ENCODE measurements around the gene MMP14. TPM values are rescaled to one million over a fixed set of nuclear protein-coding genes. Genes with fewer than 3 reads are reported as not detected.

MMP14 gene
- 51.7 and 95.7 TPM in 2 replicates for total RNA-seq

DNA sequence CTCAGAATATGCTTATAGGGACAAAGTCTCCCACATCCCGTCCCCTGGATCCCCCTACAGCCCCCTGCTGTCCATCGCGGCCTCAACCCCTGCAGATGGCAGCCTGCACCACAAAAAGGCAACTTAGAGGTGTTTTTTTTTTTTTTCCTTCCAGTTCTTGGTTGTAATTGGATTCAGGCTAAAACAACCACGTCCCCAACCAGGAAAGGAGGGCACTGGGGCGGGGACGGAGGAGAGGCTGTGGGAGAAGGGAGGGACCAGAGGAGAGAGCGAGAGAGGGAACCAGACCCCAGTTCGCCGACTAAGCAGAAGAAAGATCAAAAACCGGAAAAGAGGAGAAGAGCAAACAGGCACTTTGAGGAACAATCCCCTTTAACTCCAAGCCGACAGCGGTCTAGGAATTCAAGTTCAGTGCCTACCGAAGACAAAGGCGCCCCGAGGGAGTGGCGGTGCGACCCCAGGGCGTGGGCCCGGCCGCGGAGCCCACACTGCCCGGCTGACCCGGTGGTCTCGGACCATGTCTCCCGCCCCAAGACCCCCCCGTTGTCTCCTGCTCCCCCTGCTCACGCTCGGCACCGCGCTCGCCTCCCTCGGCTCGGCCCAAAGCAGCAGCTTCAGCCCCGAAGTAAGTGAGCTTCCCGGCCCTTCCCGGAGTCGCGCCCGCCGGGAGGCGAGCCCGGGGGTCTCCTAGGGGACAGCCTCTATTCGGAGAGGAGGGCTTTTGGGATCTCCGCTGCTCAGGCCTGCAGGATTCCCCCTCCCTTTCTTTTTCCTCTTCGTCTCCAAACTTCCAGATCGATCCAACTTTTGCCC is at the start of gene MMP14:
Gene MMP14 (plus strand): TSS at position 285 of the 813 bp plus-strand sequence. CDS start 233 bp downstream, at position 518.

DNA sequence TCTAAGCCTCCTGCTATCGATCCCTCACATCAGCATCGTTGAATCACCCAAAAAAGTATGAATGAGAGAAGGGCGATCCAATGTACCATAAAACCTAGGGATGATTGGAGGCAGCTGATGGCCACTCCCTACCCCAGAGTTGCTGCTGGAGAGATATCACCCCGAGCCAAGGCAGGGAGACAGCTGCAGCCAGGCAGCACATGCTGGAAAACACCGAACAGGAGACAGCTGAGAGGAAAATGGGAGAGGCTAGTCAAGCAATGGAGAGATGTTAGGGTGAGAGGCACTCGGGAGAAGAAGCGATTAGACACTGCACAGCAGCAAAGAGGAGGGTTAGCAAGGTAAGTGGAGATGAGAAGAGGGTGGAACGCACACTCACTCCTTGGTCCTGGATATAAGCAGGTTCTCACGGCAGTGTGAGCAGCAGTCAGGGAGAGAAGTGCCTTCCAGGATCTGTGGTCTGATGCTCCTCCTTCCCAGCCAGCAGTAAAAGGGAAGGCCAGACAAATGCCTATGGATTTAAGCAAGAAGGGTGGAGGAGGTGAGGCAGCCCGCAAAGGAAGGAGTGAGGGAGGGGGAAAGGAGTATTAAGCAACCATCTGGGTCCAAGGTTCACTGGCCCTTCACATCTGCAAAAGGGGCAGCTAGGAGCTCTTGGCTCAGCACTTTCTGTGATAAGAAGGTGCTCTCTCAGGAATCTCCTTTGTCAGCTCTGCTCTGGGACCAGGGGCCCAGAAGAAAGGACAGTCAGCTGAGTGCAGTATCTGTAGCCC is 21.3 kb upstream of the MMP14 start, which contains the start of gene SLC7A7:
Gene SLC7A7 (minus strand): TSS at position 495 of the 773 bp plus-strand sequence. CDS start 2,037 bp downstream, outside the sequence.

DNA sequence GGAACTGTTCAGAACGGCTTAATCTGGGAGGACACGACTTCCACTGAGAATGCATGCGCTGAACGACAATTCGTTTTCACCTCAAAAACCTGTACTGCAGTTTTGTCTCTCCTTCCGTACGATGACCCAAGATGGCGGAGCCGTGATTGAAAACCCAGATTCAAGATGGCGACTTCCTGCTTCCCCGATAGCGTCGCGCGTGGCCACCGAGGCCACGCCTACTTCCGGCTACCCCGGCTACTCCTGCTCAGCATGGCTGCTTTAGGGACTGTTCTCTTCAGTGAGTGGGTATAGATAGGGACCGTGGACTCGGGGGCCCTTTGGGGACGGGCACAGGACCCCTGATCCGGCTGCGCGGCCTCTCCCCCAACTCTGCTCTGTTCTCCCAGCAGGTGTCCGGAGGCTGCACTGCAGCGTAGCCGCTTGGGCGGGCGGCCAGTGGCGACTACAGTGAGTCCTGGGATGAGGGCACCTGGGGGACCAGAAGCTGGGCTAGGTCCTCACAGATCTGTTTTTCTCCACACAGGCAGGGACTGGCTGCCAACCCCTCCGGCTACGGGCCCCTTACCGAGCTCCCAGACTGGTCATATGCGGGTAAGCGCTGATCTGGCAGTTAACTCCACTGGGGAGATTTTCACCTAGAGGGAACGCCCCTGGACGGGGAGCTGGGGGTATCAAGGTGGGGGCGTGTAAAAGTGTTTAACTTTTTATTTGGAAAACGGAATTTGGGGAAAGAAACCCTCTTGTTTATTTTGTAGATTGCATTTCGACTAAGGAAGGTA is 6.5 kb upstream of the MMP14 start, which contains the start of gene MRPL52:
Gene MRPL52 (plus strand): TSS at position 227 of the 782 bp plus-strand sequence. CDS start 26 bp downstream, at position 253.

DNA sequence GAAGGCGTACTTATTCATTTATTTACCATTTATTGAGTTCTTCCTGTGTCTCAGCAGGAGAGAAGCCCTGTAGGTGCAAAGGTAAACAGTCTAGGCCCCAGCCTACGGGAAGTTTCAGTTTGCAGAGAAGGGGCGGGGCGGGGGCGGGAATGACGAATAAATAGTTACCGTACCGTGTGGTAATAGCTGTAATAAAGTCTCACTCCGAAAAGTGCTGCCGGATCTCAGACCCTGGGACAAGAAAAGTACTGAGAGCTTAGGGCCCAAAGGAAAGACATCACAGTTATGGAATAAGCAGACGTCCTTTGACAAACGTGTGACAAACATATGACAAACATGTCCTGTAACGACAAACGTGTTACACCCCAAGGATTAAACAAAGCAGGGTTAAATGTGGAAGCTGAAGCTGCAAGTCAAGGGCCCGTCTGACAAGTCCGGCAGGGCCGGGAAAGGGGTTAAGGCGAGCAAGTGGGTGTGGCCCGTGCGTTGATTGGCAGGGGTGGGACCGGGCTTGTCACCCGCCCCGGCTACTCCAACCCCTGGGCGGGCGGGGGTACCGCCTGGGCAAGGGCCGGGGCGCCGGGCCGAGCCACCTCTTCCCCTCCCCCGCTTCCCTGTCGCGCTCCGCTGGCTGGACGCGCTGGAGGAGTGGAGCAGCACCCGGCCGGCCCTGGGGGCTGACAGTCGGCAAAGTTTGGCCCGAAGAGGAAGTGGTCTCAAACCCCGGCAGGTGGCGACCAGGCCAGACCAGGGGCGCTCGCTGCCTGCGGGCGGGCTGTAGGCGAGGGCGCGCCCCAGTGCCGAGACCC is 35.0 kb downstream of the MMP14 start, which contains the start of gene LRP10:
Gene LRP10 (plus strand): TSS at position 517 of the 809 bp plus-strand sequence. CDS start 564 bp downstream, outside the sequence.

DNA sequence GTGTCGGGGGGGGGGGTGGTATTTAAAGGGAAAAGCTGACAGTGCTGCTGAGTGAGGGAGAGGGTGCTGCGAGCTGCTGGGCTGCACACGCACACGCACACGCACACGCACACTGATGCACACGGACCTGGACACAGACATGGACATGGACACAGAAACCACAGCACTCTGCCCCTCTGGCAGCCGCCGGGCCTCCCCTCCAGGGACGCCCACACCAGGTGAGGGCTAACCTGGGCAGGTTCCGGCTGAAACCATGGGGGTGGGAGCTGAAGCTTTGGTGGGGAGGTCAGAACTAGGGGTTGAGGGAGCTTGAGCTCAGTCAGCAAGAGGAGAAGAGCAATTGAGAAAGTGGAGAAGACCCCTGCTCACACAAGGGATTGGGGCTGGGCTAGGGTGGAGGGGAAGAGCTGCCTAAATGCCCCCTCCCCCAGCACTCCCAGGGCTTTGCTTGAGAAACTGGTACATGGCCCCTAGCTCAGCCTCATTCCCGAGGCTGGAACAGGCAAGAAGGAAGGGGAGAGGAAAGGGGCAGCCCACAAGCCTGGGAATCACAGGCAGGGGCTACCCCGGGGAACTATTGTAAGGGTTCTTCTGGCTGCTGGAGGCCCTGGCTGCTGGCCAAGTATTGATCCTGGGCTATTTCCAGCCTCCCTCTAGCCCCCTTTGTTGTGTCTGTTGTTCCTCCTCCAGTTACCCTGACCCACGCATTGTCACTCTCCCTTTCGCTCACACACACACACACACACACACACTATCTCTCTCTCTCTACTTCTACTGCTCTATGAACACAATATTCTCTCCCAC is 47.0 kb downstream of the MMP14 start, which contains the start of gene REM2:
Gene REM2 (plus strand): TSS at position 50 of the 804 bp plus-strand sequence. CDS start 66 bp downstream, at position 116.

Other genes starting within 250 kb of the MMP14 start
- gene DAD1, start 247.4 kb upstream of the MMP14 start, total RNA-seq = 276 and 439 TPM in 2 replicates
- gene ABHD4, start 238.3 kb upstream of the MMP14 start, total RNA-seq = 9.2 and 12.8 TPM in 2 replicates
- gene OR6J1, start 192.2 kb upstream of the MMP14 start, total RNA-seq = not detected in 2 replicates
- gene OXA1L, start 69.9 kb upstream of the MMP14 start, total RNA-seq = 41.2 and 63.3 TPM in 2 replicates
- gene SLC7A7, start 21.1 kb upstream of the MMP14 start, total RNA-seq = 4.1 and 5.3 TPM in 2 replicates
- gene MRPL52, start 6.7 kb upstream of the MMP14 start, total RNA-seq = 34.1 and 35.0 TPM in 2 replicates
- 40.7 and 42.5 TPM in 2 replicates for gene LRP10, start 35.2 kb downstream of the MMP14 start, total RNA-seq
- gene REM2, start 46.6 kb downstream of the MMP14 start, total RNA-seq = under 0.01 TPM in 1 of 2 replicates, not detected in the other
- gene RBM23, start 82.6 kb downstream of the MMP14 start, total RNA-seq = 49.2 and 55.0 TPM in 2 replicates
- 34.6 and 42.8 TPM in 2 replicates for gene PRMT5, start 92.8 kb downstream of the MMP14 start, total RNA-seq
- 14.3 and 21.7 TPM in 2 replicates for gene HAUS4, start 120.5 kb downstream of the MMP14 start, total RNA-seq
- 16.9 and 42.6 TPM in 2 replicates for gene AJUBA, start 146.0 kb downstream of the MMP14 start, total RNA-seq
- gene C14orf93, start 173.6 kb downstream of the MMP14 start, total RNA-seq = 5.1 and 6.1 TPM in 2 replicates
- 185 and 196 TPM in 2 replicates for gene PSMB5, start 198.3 kb downstream of the MMP14 start, total RNA-seq
- gene PSMB11, start 205.6 kb downstream of the MMP14 start, total RNA-seq = not detected in 2 replicates
- 0.54 and 0.69 TPM in 2 replicates for gene CDH24, start 220.9 kb downstream of the MMP14 start, total RNA-seq

Data from dermis lymphatic vessel endothelial cell (primary cell).